NCI-H146 (cell line): ENCODE data around the gene ZNF615.
"Not testable (repeated sequence)": the region's sequence is repeated elsewhere in the genome, so short reads cannot be mapped to it uniquely, and the experiment has no call there.

Experiments
- DNase-seq: peaks from one replicate; lab custom pipeline; 2025; lab: John Stamatoyannopoulos, UW

The ZNF615 gene

GRCh38 chr19:51980116-51980736 lies 27.8 kb downstream of the ZNF615 start:
- no peak for DNase-seq

GRCh38 chr19:51978882-51979281 lies 29.1 kb downstream of the ZNF615 start:
- no peak for DNase-seq

- DNase-seq: no peak
These were observed 30.7 kb downstream of the ZNF615 start for GRCh38 chr19:51977346-51977745.

GRCh38 chr19:51976852-51977251 lies 31.2 kb downstream of the ZNF615 start:
- DNase-seq: no peak

- DNase-seq: not testable (repeated sequence)
These were observed 32.2 kb downstream of the ZNF615 start for GRCh38 chr19:51975787-51976186.

- DNase-seq: no peak
These were observed 36.4 kb downstream of the ZNF615 start for GRCh38 chr19:51971624-51972023.

- no peak for DNase-seq
These were observed 37.3 kb downstream of the ZNF615 start for GRCh38 chr19:51970718-51971117.

GRCh38 chr19:51965583-51965982 lies 42.4 kb downstream of the ZNF615 start:
- no peak for DNase-seq

- DNase-seq: not testable (repeated sequence)
These were observed 47.3 kb downstream of the ZNF615 start for GRCh38 chr19:51960621-51961233.

- DNase-seq: no peak
These were observed 48.2 kb downstream of the ZNF615 start for GRCh38 chr19:51959791-51960190.

GRCh38 chr19:51957846-51958245 lies 50.2 kb downstream of the ZNF615 start:
- not testable (repeated sequence) for DNase-seq

GRCh38 chr19:51948975-51949374 lies 59.0 kb downstream of the ZNF615 start:
- DNase-seq: no peak

- DNase-seq: no peak
These were observed 61.4 kb downstream of the ZNF615 start for GRCh38 chr19:51946602-51947001.

GRCh38 chr19:51944798-51945552 lies 63.0 kb downstream of the ZNF615 start:
- DNase-seq: no peak
